IMR-90 (cell line): ENCODE results near the gene CLTA. TPM values are rescaled to one million over a fixed set of nuclear protein-coding genes. Genes with fewer than 3 reads are reported as not detected.

ENCODE experiments used
- ATAC-seq: fragments of 200-7000 bp; cut with Tn5 transposase; 2 replicates; pipeline ENCODE4 v1.9.1; 2020; ENCODE audit warnings: low read depth, mild to moderate bottlenecking, moderate library complexity
- BruUV-seq: library from RNA; stranded (reverse); fragments of 400-500 nt; replicated peaks from 2 replicates; lab custom pipeline; 2021; lab: Mats Ljungman, UMichigan
- CTCF ChIA-PET: fragments of 300-600 bp; formaldehyde crosslinking; extraction: SDS; loops from one replicate; lab custom pipeline; 2021; ENCODE audit warnings: antibody characterized with exemption; lab: Yijun Ruan, JAX
- POLR2A ChIA-PET: fragments of 300-600 bp; sonication (Branson Sonifier 250); formaldehyde crosslinking; loops from one replicate; lab custom pipeline; 2022; ENCODE audit warnings: antibody characterized with exemption; ENCODE audit not compliant: unreplicated experiment; lab: Charles Lee
- DNase-seq: peaks from one replicate; pipeline ENCODE4 v3.0.0; 2013
- H2AFZ ChIP-seq: replicated peaks from 2 replicates; pipeline ENCODE3; 2013; ENCODE audit warnings: low read length, mild to moderate bottlenecking; ENCODE audit not compliant: poor library complexity
- H2AK5ac ChIP-seq: 2 replicates; pipeline ENCODE4 v1.6.1; 2013; ENCODE audit warnings: low read depth, low read length, inconsistent platforms
- H2AK9ac ChIP-seq: replicated peaks from 2 replicates; pipeline ENCODE3; 2013; ENCODE audit warnings: mild to moderate bottlenecking, low read depth, low read length, moderate library complexity; ENCODE audit not compliant: poor library complexity
- H2BK120ac ChIP-seq: 2 replicates; pipeline ENCODE4 v1.6.1; 2013; ENCODE audit warnings: low read depth, low read length, inconsistent platforms
- H2BK15ac ChIP-seq: 3 replicates; pipeline ENCODE4 v1.6.1; 2013; ENCODE audit warnings: low read depth, low read length, inconsistent platforms
- H2BK20ac ChIP-seq: 2 replicates; pipeline ENCODE4 v1.6.1; 2013; ENCODE audit warnings: low read depth, mild to moderate bottlenecking, inconsistent platforms, low read length, moderate library complexity
- H2BK5ac ChIP-seq: 2 replicates; pipeline ENCODE4 v1.6.1; 2013; ENCODE audit warnings: mild to moderate bottlenecking, low read depth, low read length, inconsistent platforms; ENCODE audit not compliant: poor library complexity, severe bottlenecking
- H3K14ac ChIP-seq: replicated peaks from 2 replicates; pipeline ENCODE4 v1.6.1; 2013; ENCODE audit warnings: low read depth, low read length, inconsistent platforms
- H3K18ac ChIP-seq: 2 replicates; pipeline ENCODE4 v1.6.1; 2013; ENCODE audit warnings: low read depth, low read length, control low read depth
- H3K23ac ChIP-seq: 2 replicates; pipeline ENCODE4 v1.6.1; 2013; ENCODE audit warnings: low read depth, low read length, inconsistent platforms
- H3K27ac ChIP-seq: 2 replicates; pipeline ENCODE4 v1.5.1; 2013; ENCODE audit warnings: mild to moderate bottlenecking, control low read depth, low read length; ENCODE audit not compliant: insufficient read depth
- H3K27me3 ChIP-seq: 2 replicates; pipeline ENCODE4 v1.6.1; 2013; ENCODE audit warnings: low read length; ENCODE audit not compliant: control insufficient read depth, insufficient read depth
- H3K36me3 ChIP-seq: 2 replicates; pipeline ENCODE4 v1.6.1; 2013; ENCODE audit warnings: low read length, mixed read lengths; ENCODE audit not compliant: control insufficient read depth, insufficient read depth
- H3K4ac ChIP-seq: 2 replicates; pipeline ENCODE4 v1.6.1; 2013; ENCODE audit warnings: low read depth, low read length, inconsistent platforms
- H3K4me1 ChIP-seq: 2 replicates; pipeline ENCODE4 v1.6.1; 2013; ENCODE audit warnings: low read length, mixed read lengths; ENCODE audit not compliant: control insufficient read depth, insufficient read depth
- H3K4me2 ChIP-seq: 2 replicates; pipeline ENCODE4 v1.6.1; 2013; ENCODE audit warnings: low read depth, mild to moderate bottlenecking, control low read depth, low read length, moderate library complexity
- H3K4me3 ChIP-seq: 2 replicates; pipeline ENCODE4 v1.5.1; 2013; ENCODE audit warnings: low read depth, mild to moderate bottlenecking, control low read depth, low read length, moderate library complexity; ENCODE audit not compliant: insufficient read depth
- H3K56ac ChIP-seq: 2 replicates; pipeline ENCODE4 v1.6.1; 2013; ENCODE audit warnings: low read length, inconsistent platforms; ENCODE audit not compliant: insufficient read depth; ENCODE audit errors: extremely low read depth
- H3K79me1 ChIP-seq, 2 experiments: 2 replicates each; pipeline ENCODE4 v1.6.1; 2013; ENCODE audit warnings: low read length in 2 of 2, inconsistent platforms in 1 of 2, low read depth in 1 of 2
- H3K9ac ChIP-seq: 2 replicates; pipeline ENCODE4 v1.6.1; 2013; ENCODE audit warnings: low read depth, low read length, control low read depth
- H3K9me1 ChIP-seq: 2 replicates; pipeline ENCODE4 v1.6.1; 2013; ENCODE audit warnings: low read length, inconsistent platforms; ENCODE audit not compliant: insufficient read depth
- H3K9me3 ChIP-seq: 2 replicates; pipeline ENCODE4 v1.6.1; 2013; ENCODE audit warnings: low read length; ENCODE audit not compliant: control insufficient read depth, insufficient read depth
- H4K20me1 ChIP-seq: 2 replicates; pipeline ENCODE4 v1.6.1; 2013; ENCODE audit warnings: low read length, inconsistent platforms; ENCODE audit not compliant: insufficient read depth
- H4K5ac ChIP-seq: 2 replicates; pipeline ENCODE4 v1.6.1; 2013; ENCODE audit warnings: mild to moderate bottlenecking, low read depth, low read length, control low read depth
- H4K8ac ChIP-seq, 2 experiments: 2 replicates each; pipeline ENCODE4 v1.6.1; 2013; ENCODE audit warnings: low read depth in 2 of 2, low read length in 2 of 2, control low read depth in 1 of 2, inconsistent platforms in 1 of 2
- H4K91ac ChIP-seq: 2 replicates; pipeline ENCODE4 v1.6.1; 2013; ENCODE audit warnings: low read depth, low read length, inconsistent platforms; ENCODE audit not compliant: insufficient read depth
- BHLHE40 ChIP-seq: fragments of 150-350 bp; IDR thresholded peaks from 2 replicates; pipeline ENCODE4 v1.6.1; 2016; ENCODE audit warnings: mild to moderate bottlenecking, low read depth, low read length
- CEBPB ChIP-seq: IDR thresholded peaks from 2 replicates; pipeline ENCODE4 v1.6.1; 2012; ENCODE audit warnings: low read depth, low read length, improper control_type of control experiment
- CHD1 ChIP-seq: IDR thresholded peaks from 2 replicates; pipeline ENCODE4 v1.6.1; 2012; ENCODE audit warnings: low read depth, low read length, improper control_type of control experiment
- FOS ChIP-seq: fragments of 150-350 bp; IDR thresholded peaks from 2 replicates; pipeline ENCODE4 v1.6.1; 2016; ENCODE audit warnings: low read depth, low read length
- MAFK ChIP-seq: IDR thresholded peaks from 2 replicates; pipeline ENCODE4 v1.6.1; 2012; ENCODE audit warnings: low read depth, low read length, improper control_type of control experiment
- MAZ ChIP-seq: IDR thresholded peaks from 2 replicates; pipeline ENCODE4 v1.6.1; 2012; ENCODE audit warnings: low read depth, mild to moderate bottlenecking, low read length, improper control_type of control experiment, moderate library complexity, borderline replicate concordance
- MXI1 ChIP-seq: IDR thresholded peaks from 2 replicates; pipeline ENCODE4 v1.6.1; 2012; ENCODE audit warnings: low read depth, mild to moderate bottlenecking, low read length, moderate library complexity, borderline replicate concordance
- NFE2L2 ChIP-seq: fragments of 150-350 bp; IDR thresholded peaks from 2 replicates; pipeline ENCODE4 v1.6.1; 2016; ENCODE audit warnings: low read depth, mild to moderate bottlenecking, low read length
- POLR2A ChIP-seq: IDR thresholded peaks from 2 replicates; pipeline ENCODE4 v1.6.1; 2012; ENCODE audit warnings: mild to moderate bottlenecking, low read depth, low read length
- RAD21 ChIP-seq: IDR thresholded peaks from 2 replicates; pipeline ENCODE4 v1.6.1; 2012; ENCODE audit warnings: low read length, improper control_type of control experiment
- RCOR1 ChIP-seq: IDR thresholded peaks from 2 replicates; pipeline ENCODE4 v1.6.1; 2012; ENCODE audit warnings: mild to moderate bottlenecking, low read length, improper control_type of control experiment; ENCODE audit not compliant: insufficient replicate concordance
- RFX5 ChIP-seq: IDR thresholded peaks from 2 replicates; pipeline ENCODE4 v1.8.0; 2012; ENCODE audit warnings: low read depth, mild to moderate bottlenecking, low read length, moderate library complexity
- SMC3 ChIP-seq: fragments of 150-350 bp; IDR thresholded peaks from 2 replicates; pipeline ENCODE4 v1.6.1; 2016; ENCODE audit warnings: low read depth, mild to moderate bottlenecking, antibody characterized with exemption, low read length, moderate library complexity
- WGBS, 2 experiments: methylation state at CpG; one replicate each; pipeline versions ENCODE4 v1.1.5 to v1.1.7; 2013; ENCODE audit warnings: missing lambda C conversion rate in 2 of 2; ENCODE audit not compliant: insufficient read length in 1 of 2; ENCODE audit errors: extremely low coverage in 2 of 2; 5-methylcytosine and 5-hydroxymethylcytosine counted together
- dilution Hi-C: fragments of 300-500 bp; cut with HindIII; formaldehyde crosslinking; loops from one replicate; pipeline ENCODE4 v1.14.3; 2018; ENCODE audit warnings: low sequenced_read_pairs; ENCODE audit not compliant: unreplicated experiment
- in situ Hi-C: fragments of 300-500 bp; cut with MboI; formaldehyde crosslinking; loops from 3 replicates; pipeline ENCODE4 v1.14.3; 2019; ENCODE audit warnings: low sequenced_read_pairs, inconsistent platforms, mixed read lengths
- intact Hi-C: fragments of 100-400 bp; cut with micrococcal nuclease; formaldehyde crosslinking; loops from 2 replicates; pipeline ENCODE4 v1.10.0; 2022
- polyA plus RNA-seq, 3 experiments: library from polyadenylated mRNA; depleted of rRNA; stranded (reverse); fragments of >200 nt; gene quantifications; 2 replicates each; pipeline ENCODE4 v1.2.3, GENCODE V29; 2012; ENCODE audit warnings: low replicate concordance in 1 of 3
- total RNA-seq: library from RNA; depleted of rRNA; stranded (reverse); fragments of >200 nt; gene quantifications from 2 replicates; pipeline ENCODE4 v1.2.3, GENCODE V29; 2012
- TF ChIP-seq, protein P1 (sequence below): fragments of 150-350 bp; IDR thresholded peaks from 2 replicates; pipeline ENCODE4 v1.6.1; 2017; ENCODE audit warnings: mild to moderate bottlenecking, antibody characterized with exemption, low read length, low read depth
- TF ChIP-seq, protein P2 (sequence below): fragments of 150-350 bp; IDR thresholded peaks from 2 replicates; pipeline ENCODE4 v1.6.1; 2016; ENCODE audit warnings: low read depth, mild to moderate bottlenecking, low read length, moderate library complexity, borderline replicate concordance
- TF ChIP-seq, protein P3 (sequence below): conservative IDR thresholded peaks from 2 replicates; pipeline ENCODE4 v1.5.1; 2012; ENCODE audit warnings: mild to moderate bottlenecking, low read depth, low read length, improper control_type of control experiment

CLTA gene
- total and polyA plus RNA-seq, 2 of the 4 experiments (the other 2 are of a cell fraction) = 133 to 246 TPM

DNA sequence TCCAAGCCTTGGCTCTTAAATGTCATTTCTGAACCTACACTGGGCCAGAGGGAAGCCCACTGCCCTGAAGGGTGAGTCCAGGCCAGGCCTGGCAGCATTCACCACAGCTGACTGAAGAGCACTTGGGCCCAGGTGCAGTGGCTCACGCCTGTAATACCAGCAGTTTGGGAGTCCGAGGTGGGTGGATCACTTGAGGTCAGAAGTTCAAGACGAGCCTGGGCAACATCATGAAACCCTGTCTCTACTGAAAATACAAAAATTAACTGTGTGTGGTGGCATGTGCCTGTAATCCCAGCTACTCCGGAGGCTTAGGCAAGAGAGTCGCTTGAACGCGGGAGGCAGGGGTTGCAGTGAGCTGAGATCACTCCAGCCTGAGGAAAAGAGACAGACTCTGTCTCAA is 16.4 kb upstream of the CLTA start:
- no peak overlapping the region for H3K14ac ChIP-seq
- no peak overlapping the region for H3K23ac ChIP-seq
- WGBS, 2 experiments = no CpG with 5 or more reads among the region's 7 CpGs
- no peaks in the 10 kb centered on the region; the same call in 1 of the 2 replicates for H3K27me3 ChIP-seq
- H3K27ac ChIP-seq = no peak overlapping the region
- H2AK5ac ChIP-seq = no peak overlapping the region
- CTCF ChIA-PET = no interaction called here
- H2BK20ac ChIP-seq = no peak overlapping the region
- H3K18ac ChIP-seq = no peak overlapping the region
- DNase-seq (no peak), ATAC-seq (no peak)
- in situ Hi-C loops = loop anchor here (10.0 kb wide), 1 partner anchor 209 kb away; no protein-coding TSS in a partner anchor
- intact Hi-C loops = no loop called here
- H3K4me3 ChIP-seq = no peak overlapping the region
- H3K79me1 ChIP-seq = no peaks in the 10 kb centered on the region
- no peak overlapping the region for H4K5ac ChIP-seq
- H3K4me1 ChIP-seq = peaks cover 2% of the 10 kb centered on the region; the same call in 1 of the 2 replicates
- no peak overlapping the region for H2BK15ac ChIP-seq
- H3K4me2 ChIP-seq = no peak overlapping the region
- H2BK120ac ChIP-seq = no peak overlapping the region
- dilution Hi-C loops = no loop called here
- H4K8ac ChIP-seq = no peak overlapping the region
- no peaks in the 10 kb centered on the region for H3K36me3 ChIP-seq
- no peak overlapping the region for H2AFZ ChIP-seq
- H2AK9ac ChIP-seq = no peak overlapping the region
- no peaks in the 10 kb centered on the region for H3K9me3 ChIP-seq
- H3K4ac ChIP-seq = no peak overlapping the region
- H3K56ac ChIP-seq = no peak overlapping the region
- no TSS peak for BruUV-seq
- no peak overlapping the region for H2BK5ac ChIP-seq
- H3K9me1 ChIP-seq = no peaks in the 10 kb centered on the region
- no peaks in the 10 kb centered on the region for H4K20me1 ChIP-seq
- POLR2A ChIA-PET = no interaction called here
- H4K91ac ChIP-seq = no peak overlapping the region
- TF ChIP-seq, protein P1, sequence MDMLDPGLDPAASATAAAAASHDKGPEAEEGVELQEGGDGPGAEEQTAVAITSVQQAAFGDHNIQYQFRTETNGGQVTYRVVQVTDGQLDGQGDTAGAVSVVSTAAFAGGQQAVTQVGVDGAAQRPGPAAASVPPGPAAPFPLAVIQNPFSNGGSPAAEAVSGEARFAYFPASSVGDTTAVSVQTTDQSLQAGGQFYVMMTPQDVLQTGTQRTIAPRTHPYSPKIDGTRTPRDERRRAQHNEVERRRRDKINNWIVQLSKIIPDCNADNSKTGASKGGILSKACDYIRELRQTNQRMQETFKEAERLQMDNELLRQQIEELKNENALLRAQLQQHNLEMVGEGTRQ = no peak
- TF ChIP-seq RCOR1 = no peak
- TF ChIP-seq NFE2L2 = no peak
- TF ChIP-seq, protein P2, sequence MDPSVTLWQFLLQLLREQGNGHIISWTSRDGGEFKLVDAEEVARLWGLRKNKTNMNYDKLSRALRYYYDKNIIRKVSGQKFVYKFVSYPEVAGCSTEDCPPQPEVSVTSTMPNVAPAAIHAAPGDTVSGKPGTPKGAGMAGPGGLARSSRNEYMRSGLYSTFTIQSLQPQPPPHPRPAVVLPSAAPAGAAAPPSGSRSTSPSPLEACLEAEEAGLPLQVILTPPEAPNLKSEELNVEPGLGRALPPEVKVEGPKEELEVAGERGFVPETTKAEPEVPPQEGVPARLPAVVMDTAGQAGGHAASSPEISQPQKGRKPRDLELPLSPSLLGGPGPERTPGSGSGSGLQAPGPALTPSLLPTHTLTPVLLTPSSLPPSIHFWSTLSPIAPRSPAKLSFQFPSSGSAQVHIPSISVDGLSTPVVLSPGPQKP = no peak
- no peak for TF ChIP-seq MXI1
- TF ChIP-seq MAZ = no peak
- TF ChIP-seq, protein P3, sequence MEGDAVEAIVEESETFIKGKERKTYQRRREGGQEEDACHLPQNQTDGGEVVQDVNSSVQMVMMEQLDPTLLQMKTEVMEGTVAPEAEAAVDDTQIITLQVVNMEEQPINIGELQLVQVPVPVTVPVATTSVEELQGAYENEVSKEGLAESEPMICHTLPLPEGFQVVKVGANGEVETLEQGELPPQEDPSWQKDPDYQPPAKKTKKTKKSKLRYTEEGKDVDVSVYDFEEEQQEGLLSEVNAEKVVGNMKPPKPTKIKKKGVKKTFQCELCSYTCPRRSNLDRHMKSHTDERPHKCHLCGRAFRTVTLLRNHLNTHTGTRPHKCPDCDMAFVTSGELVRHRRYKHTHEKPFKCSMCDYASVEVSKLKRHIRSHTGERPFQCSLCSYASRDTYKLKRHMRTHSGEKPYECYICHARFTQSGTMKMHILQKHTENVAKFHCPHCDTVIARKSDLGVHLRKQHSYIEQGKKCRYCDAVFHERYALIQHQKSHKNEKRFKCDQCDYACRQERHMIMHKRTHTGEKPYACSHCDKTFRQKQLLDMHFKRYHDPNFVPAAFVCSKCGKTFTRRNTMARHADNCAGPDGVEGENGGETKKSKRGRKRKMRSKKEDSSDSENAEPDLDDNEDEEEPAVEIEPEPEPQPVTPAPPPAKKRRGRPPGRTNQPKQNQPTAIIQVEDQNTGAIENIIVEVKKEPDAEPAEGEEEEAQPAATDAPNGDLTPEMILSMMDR = no peak
- TF ChIP-seq SMC3 = no peak
- TF ChIP-seq FOS = no peak
- no peak for TF ChIP-seq CHD1
- TF ChIP-seq MAFK = no peak
- TF ChIP-seq POLR2A = no peak
- TF ChIP-seq CEBPB = no peak
- no peak for TF ChIP-seq BHLHE40
- TF ChIP-seq RFX5 = no peak
- no peak for TF ChIP-seq RAD21
- no peak overlapping the region for H3K9ac ChIP-seq
